Glomerular endothelial cell (primary cell): ENCODE data around the gene RNF8. TPM values are rescaled to one million over a fixed set of nuclear protein-coding genes. Genes with fewer than 3 reads are reported as not detected.
A peak's percentile ranks its signal among the peaks of the same experiment; 100 is the strongest.

Experiments used
- DNase-seq: peaks from one replicate; pipeline ENCODE4 v3.0.0-alpha.2; 2011; ENCODE audit warnings: low read depth, low spot score; ENCODE audit errors: extremely low read depth
- total RNA-seq: library from RNA; depleted of rRNA; stranded (reverse); fragments of >200 nt; gene quantifications from 2 replicates; pipeline ENCODE4 v1.2.3, GENCODE V29; 2015

The RNF8 gene
- total RNA-seq, 1 donor from 2014 or later: 20.2 TPM

GRCh38 chr6:37357288-37357687 lies 3.5 kb downstream of the RNF8 start:
- DNase-seq: no peak

GRCh38 chr6:37357860-37358259 lies 4.1 kb downstream of the RNF8 start:
- no peak for DNase-seq

GRCh38 chr6:37359039-37359438 lies 5.3 kb downstream of the RNF8 start:
- DNase-seq: peak; percentile 29

- no peak for DNase-seq
Measured at GRCh38 chr6:37362101-37362828, 8.5 kb downstream of the RNF8 start.

- DNase-seq: no peak
Measured at GRCh38 chr6:37365791-37366190, 12.0 kb downstream of the RNF8 start.

GRCh38 chr6:37366910-37367309 lies 13.1 kb downstream of the RNF8 start:
- no peak for DNase-seq

GRCh38 chr6:37368961-37369320 lies 15.2 kb downstream of the RNF8 start:
- no peak for DNase-seq

GRCh38 chr6:37369321-37370201 lies 15.8 kb downstream of the RNF8 start:
- DNase-seq: peak; percentile 25

GRCh38 chr6:37371154-37372083 lies 17.6 kb downstream of the RNF8 start:
- DNase-seq: no peak

GRCh38 chr6:37372116-37372515 lies 18.3 kb downstream of the RNF8 start:
- no peak for DNase-seq

GRCh38 chr6:37373822-37374471 lies 20.2 kb downstream of the RNF8 start:
- no peak for DNase-seq

- DNase-seq: no peak
Measured at GRCh38 chr6:37375376-37375775, 21.6 kb downstream of the RNF8 start.

- DNase-seq: no peak
Measured at GRCh38 chr6:37376078-37376743, 22.4 kb downstream of the RNF8 start.

- DNase-seq: no peak
Measured at GRCh38 chr6:37381579-37381978, 27.8 kb downstream of the RNF8 start.

- no peak for DNase-seq
Measured at GRCh38 chr6:37382994-37383765, 29.4 kb downstream of the RNF8 start.

- DNase-seq: no peak
Measured at GRCh38 chr6:37388578-37388977, 34.8 kb downstream of the RNF8 start.

GRCh38 chr6:37389857-37390256 lies 36.1 kb downstream of the RNF8 start:
- no peak for DNase-seq

GRCh38 chr6:37391120-37391519 lies 37.3 kb downstream of the RNF8 start:
- DNase-seq: no peak

GRCh38 chr6:37392821-37393220 lies 39.0 kb downstream of the RNF8 start:
- no peak for DNase-seq
